Fibroblast of the conjunctiva (primary cell): ENCODE results near the gene GTF3C2.
"Not testable (repeated sequence)": the region's sequence is repeated elsewhere in the genome, so short reads cannot be mapped to it uniquely, and the experiment has no call there.

Source experiments
- DNase-seq: peaks from one replicate; pipeline ENCODE4 v3.0.0-alpha.2; 2010; ENCODE audit warnings: low read depth

GTF3C2 gene

GRCh38 chr2:27322301-27322765, 34.2 kb downstream of the GTF3C2 start:
- DNase-seq: no peak

- DNase-seq: peak; percentile 98
Measured at GRCh38 chr2:27320958-27321543, 35.5 kb downstream of the GTF3C2 start.

- not testable (repeated sequence) for DNase-seq
Measured at GRCh38 chr2:27319839-27320238, 36.7 kb downstream of the GTF3C2 start.

GRCh38 chr2:27316655-27317412, 39.7 kb downstream of the GTF3C2 start:
- no peak for DNase-seq

GRCh38 chr2:27315122-27315521, 41.4 kb downstream of the GTF3C2 start:
- DNase-seq: no peak

- no peak for DNase-seq
Measured at GRCh38 chr2:27314709-27315108, 41.9 kb downstream of the GTF3C2 start.

- no peak for DNase-seq
Measured at GRCh38 chr2:27313882-27314645, 42.5 kb downstream of the GTF3C2 start.

GRCh38 chr2:27312152-27312551, 44.4 kb downstream of the GTF3C2 start:
- no peak for DNase-seq

- DNase-seq: no peak
Measured at GRCh38 chr2:27309651-27310050, 46.9 kb downstream of the GTF3C2 start.

GRCh38 chr2:27308359-27308881, 48.1 kb downstream of the GTF3C2 start, which contains the start of gene UCN:
TSS of gene UCN (minus strand) at chr2:27308445. CDS start at chr2:27307895, 550 bp downstream.
- DNase-seq: no peak

- DNase-seq: no peak
Measured at GRCh38 chr2:27307545-27308358, 48.8 kb downstream of the GTF3C2 start.

GRCh38 chr2:27307287-27307544, 49.3 kb downstream of the GTF3C2 start:
- no peak for DNase-seq

- DNase-seq: no peak
Measured at GRCh38 chr2:27306573-27307286, 49.8 kb downstream of the GTF3C2 start.

GRCh38 chr2:27306136-27306535, 50.4 kb downstream of the GTF3C2 start:
- no peak for DNase-seq

- no peak for DNase-seq
Measured at GRCh38 chr2:27305516-27305915, 51.0 kb downstream of the GTF3C2 start.

- DNase-seq: no peak
Measured at GRCh38 chr2:27304488-27305240, 51.9 kb downstream of the GTF3C2 start.

- DNase-seq: peak; percentile 72
Measured at GRCh38 chr2:27303093-27304025, 53.2 kb downstream of the GTF3C2 start.

GRCh38 chr2:27300606-27301005, 56.0 kb downstream of the GTF3C2 start:
- not testable (repeated sequence) for DNase-seq

GRCh38 chr2:27298391-27299080, 58.0 kb downstream of the GTF3C2 start:
- DNase-seq: no peak
